ENCODE data around the gene CA14.
"Not testable (repeated sequence)": the region's sequence is repeated elsewhere in the genome, so short reads cannot be mapped to it uniquely, and the experiment has no call there.

CA14 gene

GRCh38 chr1:150257624-150258585 lies at the start of gene CA14:
Gene CA14, plus strand, starts transcription at chr1:150257774. Its CDS starts 355 bp downstream, at chr1:150258129.
- DNase-seq (ENCODE audit: low spot score) = no peak

GRCh38 chr1:150208460-150208859 lies 49.1 kb upstream of the CA14 start:
- DNase-seq (ENCODE audit: low spot score) = not testable (repeated sequence)

GRCh38 chr1:150210091-150210490 lies 47.5 kb upstream of the CA14 start:
- no peak for DNase-seq (ENCODE audit: low spot score)

DNA sequence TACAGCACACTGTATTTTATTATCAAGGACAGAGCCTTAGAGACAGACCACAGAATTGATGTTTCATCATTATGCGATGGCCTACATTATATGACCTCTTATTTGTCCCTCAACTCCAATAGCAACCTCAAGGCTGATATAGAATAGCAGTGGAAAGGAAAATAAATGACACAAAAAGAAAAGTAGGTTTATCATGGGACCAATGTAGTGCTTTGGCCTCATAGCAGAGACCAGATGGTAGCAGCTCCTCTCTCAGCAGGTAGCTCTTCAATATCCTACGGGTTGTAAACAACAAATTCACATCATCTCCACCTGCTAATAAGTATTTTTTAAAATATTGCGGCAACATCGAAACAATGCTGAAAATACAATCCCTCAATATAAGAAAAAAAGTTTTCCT lies 46.9 kb upstream of the CA14 start:
- no peak for DNase-seq (ENCODE audit: low spot score)

GRCh38 chr1:150212070-150212469 lies 45.5 kb upstream of the CA14 start:
- no peak for DNase-seq (ENCODE audit: low spot score)

DNA sequence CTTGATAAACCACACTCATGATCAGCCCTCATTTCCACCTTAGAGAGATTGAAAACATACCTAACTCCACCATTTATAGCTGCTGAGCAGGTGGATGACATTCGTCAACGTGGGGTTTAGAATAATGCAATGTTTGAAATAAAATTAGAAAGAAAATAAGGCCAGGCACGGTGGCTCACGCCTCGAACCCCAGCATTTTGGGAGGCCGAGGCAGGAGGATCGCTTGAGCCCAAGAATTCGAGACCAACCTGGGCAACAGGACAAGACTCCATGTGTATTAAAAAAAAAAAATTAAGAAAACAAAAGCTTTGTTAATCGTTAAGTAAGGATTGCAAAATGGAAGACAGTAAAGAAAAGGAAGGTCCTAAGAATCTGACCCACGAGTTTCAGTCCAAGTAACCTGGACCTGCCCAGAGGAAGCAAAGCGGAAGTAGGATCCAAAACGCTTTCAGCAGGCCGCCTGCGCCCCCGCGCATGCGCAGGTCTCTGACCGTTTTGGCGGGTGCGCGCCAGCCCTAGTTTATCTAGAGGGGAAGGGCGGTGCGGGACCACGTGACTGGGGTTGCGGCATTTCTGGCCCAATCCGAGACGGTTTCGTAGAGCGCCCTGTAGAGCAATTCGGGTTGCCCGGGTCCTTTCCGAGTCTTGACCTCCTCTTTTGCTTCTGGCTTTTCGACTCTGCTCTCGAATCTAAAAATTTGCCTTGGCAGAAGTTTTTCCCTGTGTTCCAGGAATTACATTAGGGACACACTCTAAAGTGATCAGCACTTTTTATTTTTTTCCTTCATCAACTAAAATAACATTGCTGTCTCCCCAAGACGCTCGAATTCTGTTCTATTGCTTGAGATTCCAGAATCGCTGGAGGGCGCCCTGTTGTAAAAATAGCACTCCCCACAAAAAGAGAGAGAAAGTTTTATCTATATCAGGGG lies 44.1 kb upstream of the CA14 start:
- peak; percentile 84 for DNase-seq (ENCODE audit: low spot score)

DNA sequence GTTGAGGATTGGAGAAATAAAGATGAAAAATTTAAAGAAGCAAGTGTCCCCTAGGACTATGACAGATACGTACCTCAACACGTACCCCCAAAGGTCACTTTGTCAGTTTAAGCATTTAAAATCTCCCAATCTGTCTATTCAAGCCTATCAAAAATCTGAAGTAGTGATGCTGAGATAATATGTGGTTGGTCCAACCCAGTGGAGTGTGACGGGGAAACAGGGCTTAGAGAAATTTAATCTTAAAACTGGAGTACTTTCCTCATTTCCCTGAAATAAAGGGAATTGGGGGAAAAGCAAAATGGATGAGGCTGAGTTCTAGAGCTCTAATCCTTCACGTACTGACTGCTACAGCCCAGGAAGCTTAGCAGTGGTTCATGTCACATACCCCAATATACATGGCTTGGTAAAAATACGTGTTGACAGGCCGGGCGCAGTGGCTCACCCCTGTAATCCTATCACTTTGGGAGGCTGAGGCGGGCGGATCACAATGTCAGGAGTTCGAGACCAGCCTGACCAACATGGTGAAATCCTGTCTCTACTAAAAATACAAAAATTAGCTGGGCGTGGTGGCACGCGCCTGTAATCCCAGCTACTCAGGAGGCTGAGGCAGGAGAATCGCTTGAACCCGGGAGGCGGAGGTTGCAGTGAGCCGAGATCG lies 43.3 kb upstream of the CA14 start:
- DNase-seq (ENCODE audit: low spot score) = not testable (repeated sequence)

DNA sequence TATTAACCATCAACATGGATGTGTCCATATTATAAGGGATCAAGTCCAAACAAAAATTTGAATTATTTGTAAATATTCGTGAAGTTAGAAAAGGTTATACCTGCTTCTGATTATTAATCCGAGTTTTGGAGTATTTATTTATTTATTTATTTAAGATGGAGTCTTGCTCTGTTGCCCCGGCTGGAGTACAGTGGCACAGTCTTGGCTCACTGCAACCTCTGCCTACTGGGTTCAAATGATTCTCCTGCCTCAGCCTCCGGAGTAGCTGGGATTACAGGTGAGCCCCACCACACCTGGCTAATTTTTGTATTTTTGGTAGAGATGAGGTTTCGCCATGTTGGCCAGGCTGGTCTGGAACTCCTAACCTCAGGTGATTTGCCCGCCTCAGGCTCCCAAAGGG lies 41.7 kb upstream of the CA14 start:
- DNase-seq (ENCODE audit: low spot score) = not testable (repeated sequence)

GRCh38 chr1:150221552-150221951 lies 36.0 kb upstream of the CA14 start:
- DNase-seq (ENCODE audit: low spot score) = no peak

DNA sequence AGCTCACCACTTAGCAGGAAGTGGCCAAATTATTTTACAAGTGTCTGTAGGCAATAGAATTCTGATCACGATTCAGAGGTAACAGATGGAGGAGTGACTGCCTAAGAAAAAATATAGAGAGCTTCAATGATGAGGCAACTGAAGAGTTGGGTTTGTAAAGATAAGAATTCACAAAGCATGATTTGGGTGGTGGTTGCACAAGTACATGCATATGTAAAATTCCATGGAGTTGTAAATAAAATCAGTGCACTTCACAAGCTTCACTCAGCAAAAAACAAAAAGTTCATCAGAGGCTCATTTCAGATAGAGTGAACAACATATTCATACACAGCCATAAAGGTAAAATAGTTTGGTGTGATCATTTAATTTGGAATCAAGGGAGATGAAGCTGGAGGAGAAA lies 32.6 kb upstream of the CA14 start:
- no peak for DNase-seq (ENCODE audit: low spot score)

DNA sequence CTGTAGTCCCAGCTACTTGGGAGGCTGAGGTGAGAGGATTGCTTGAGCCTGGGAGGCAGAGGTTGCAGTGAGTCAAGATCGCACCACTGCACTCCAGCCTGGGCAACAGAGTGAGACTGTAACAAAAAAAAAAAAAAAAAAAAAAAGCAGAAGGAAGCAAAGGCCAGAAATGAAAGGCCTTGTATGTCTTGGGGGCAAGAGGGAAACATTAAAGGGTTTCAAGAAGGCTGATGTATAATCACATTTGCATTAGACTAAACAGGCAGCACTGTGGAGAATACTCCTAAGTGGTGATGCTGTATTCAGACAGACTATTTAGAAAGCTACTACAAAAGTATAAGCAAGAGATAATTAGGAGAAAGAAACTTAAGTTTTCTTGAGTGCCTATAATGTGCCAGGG lies 32.0 kb upstream of the CA14 start:
- no peak for DNase-seq (ENCODE audit: low spot score)

GRCh38 chr1:150226486-150226885 lies 31.1 kb upstream of the CA14 start:
- DNase-seq (ENCODE audit: low spot score) = no peak

GRCh38 chr1:150227228-150227627 lies 30.3 kb upstream of the CA14 start:
- no peak for DNase-seq (ENCODE audit: low spot score)

DNA sequence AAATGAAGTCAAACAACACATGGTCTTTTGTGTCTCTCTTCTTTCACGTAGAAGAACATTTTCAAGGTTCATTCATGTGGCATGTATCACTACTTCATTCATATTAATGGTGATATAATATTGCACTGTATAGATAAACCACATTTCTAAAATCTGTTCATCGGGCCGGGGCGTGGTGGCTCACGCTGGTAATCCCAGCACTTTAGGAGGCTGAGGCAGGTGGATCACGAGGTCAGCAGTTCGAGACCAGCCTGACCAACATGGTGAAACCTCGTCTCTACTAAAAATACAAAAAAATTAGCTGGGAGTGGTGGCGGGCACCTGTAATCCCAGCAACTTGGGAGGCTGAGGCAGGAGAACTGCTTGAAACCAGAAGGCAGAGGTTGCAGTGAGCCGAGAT lies 29.3 kb upstream of the CA14 start:
- DNase-seq (ENCODE audit: low spot score) = not testable (repeated sequence)

DNA sequence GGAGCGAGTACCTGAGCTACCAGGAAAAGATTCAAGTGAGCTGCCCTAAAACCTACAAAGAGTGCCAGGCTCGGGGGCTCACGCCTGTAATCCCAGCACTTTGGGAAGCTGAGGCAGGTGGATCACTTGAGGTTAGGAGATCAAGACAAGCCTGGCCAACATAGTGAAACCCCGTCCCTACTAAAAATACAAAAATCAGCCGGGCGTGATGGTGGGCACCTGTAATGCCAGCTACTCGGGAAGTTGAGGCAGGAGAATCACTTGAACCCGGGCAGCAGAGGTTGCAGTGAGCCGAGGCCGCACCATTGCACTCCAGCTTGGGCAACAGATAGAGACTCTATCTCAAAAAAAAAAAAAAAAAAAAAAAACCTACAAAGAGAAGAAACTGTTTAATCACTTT lies 24.7 kb upstream of the CA14 start:
- not testable (repeated sequence) for DNase-seq (ENCODE audit: low spot score)

GRCh38 chr1:150233359-150234308 lies 23.9 kb upstream of the CA14 start:
- DNase-seq (ENCODE audit: low spot score) = no peak

DNA sequence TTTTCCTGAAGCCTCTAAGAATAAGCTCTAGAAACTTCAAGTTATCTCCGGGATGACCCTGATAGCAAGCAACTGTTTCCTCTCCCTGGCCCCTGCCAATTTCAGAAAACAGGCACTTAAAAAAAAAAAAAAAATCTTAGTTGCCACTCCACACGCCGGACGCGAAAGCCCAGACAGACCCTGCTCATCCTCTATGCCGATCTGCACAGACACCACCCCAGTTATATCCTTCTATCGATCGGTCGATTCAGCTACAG lies 23.3 kb upstream of the CA14 start:
- no peak for DNase-seq (ENCODE audit: low spot score)

DNA sequence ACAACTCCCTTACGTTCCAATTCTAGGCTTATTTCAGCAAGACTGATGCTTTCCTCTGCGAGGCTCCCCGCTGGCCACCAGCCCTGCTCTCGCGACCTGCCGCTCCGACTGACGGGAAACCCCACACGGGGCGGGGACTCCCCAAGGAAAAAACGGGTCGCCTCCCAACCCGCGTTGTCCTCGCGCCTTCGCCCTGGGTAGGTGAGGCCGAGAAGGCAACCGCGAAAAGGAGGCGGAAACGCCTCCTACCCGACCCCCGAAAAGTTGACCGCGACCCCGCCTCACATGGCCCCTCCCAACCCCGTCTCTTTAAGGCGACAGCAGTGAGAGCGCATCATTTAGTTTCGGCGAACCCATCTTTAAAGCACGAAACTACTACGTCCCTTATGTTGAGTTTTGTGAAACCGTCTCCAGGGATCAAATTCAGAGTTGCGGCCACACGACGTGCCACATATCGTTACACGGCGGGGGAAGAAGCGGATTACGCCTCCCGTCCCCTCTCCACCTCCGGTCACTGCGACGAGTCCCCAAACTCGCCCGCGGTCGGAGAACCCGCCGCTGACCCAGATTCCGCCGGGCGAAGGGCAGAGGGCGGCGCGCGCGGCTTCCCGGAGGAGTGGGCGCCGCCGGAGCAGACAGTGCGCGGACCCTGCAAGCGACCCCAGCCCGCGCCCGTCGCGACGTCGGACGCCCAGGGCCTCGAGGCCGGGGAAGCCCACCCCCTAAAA lies 22.8 kb upstream of the CA14 start:
- peak; percentile 61 for DNase-seq (ENCODE audit: low spot score)

- peak; percentile 23 for DNase-seq (ENCODE audit: low spot score)
Observed at GRCh38 chr1:150235294-150235851, 22.2 kb upstream of the CA14 start.

All from HuH-7.5 (cell line).